Caki2 (cell line): ENCODE results near the gene MYBPC2. TPM values are rescaled to one million over a fixed set of nuclear protein-coding genes. Genes with fewer than 3 reads are reported as not detected.
"Not testable (repeated sequence)": the region's sequence is repeated elsewhere in the genome, so short reads cannot be mapped to it uniquely, and the experiment has no call there.

Experiments
- DNase-seq: peaks from one replicate; pipeline ENCODE4 v3.0.0-alpha.2; 2015; ENCODE audit warnings: low read depth
- in situ Hi-C: cut with HindIII; loops from 2 replicates; pipeline ENCODE4 v1.10.0; 2016; ENCODE audit warnings: low sequenced_read_pairs, low pct_unique_long_range_greater_than_20kb, mixed read lengths
- total RNA-seq: library from RNA; depleted of rRNA; stranded (reverse); fragments of >200 nt; shearing (Covaris generic); gene quantifications from 2 replicates; pipeline ENCODE4 v1.2.3, GENCODE V29; 2014; ENCODE audit warnings: low replicate concordance; rRNA removed

Gene MYBPC2
- not detected in 2 replicates for total RNA-seq

DNA sequence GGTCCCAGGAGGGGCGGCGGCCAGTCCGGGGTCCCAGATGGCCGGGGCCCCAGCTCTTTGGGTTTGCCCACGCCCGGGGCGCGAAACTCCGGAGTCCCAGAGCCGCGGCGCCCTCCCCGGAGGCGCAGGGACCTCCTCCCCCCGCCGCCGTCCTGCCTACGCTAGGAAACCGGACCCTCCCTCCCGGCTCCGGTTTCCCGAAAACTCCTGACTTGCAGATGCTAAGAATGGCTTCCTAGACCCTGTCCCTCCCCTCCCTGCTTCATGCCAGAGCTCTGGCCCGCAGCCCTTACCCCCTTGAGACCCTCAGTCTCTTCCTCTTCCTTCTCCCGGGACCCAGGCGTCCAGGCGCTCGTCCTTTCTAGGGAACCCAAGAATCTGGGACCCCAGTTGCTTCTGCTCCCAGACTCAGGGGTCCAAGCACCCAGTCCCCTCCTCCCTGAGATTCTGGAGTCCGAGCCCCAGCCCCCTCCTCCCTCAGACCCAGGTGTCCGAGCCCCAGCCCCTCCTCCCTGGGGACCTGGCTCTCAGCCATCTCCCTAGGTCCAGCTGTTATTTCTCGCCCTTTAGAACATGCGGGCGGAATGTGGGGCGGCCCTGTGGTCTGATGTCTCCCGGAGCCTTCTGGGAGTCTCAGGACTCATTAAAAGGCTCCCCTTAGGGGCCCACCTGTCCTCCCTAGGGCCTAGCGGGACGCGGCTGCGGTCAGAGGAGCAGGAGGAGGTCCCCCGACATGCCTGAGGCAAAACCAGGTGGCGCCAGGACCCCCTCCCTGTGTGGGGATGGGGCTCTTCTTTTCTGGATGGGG is at the start of gene MYBPC2:
Gene MYBPC2, plus strand, starts transcription at position 672 of the 808 bp plus-strand sequence. Its CDS starts 62 bp downstream, at position 734.
- no peak for DNase-seq
- in situ Hi-C loops, result no loop called here

DNA sequence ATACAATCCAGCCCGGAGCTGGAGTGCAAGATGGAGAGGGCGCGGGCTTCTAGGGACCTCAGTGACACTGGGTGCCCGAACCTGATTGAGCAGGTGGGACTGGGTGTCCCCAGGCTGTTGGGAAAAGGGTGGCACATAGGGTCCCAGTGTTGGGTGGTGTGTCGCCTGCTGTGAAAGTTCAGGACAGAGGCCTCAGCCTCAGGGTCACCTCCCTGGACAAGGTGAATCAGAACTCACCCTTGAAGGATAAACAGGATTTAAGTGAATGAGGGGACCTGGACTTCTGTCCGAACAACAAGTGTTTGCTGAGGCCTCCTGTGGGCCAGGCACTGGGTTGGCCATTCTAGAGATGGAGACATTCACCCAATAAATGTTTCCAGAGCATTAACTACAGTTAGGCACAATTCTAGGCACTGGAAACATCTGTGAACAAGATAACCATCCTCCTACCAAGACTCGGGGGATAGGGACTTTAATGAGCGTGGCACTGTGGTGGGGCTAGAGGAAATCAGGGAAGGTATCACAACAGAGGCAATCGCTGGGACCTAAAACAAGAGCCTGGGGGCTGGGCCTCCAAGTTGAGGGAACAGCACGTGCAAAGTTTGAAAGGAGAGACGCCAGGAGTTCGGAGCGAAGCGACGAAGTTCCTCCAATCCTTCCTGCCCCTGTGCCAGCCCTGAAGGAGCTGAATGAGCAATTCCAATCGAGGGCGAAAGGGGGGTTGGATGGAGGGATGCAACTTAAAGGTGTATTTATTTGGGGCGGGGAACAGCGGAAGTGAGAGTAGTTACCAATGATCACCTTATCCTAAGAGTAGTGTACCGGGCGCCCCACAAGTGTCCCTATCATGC is 49.5 kb upstream of the MYBPC2 start:
- DNase-seq, result no peak
- in situ Hi-C loops, result no loop called here

DNA sequence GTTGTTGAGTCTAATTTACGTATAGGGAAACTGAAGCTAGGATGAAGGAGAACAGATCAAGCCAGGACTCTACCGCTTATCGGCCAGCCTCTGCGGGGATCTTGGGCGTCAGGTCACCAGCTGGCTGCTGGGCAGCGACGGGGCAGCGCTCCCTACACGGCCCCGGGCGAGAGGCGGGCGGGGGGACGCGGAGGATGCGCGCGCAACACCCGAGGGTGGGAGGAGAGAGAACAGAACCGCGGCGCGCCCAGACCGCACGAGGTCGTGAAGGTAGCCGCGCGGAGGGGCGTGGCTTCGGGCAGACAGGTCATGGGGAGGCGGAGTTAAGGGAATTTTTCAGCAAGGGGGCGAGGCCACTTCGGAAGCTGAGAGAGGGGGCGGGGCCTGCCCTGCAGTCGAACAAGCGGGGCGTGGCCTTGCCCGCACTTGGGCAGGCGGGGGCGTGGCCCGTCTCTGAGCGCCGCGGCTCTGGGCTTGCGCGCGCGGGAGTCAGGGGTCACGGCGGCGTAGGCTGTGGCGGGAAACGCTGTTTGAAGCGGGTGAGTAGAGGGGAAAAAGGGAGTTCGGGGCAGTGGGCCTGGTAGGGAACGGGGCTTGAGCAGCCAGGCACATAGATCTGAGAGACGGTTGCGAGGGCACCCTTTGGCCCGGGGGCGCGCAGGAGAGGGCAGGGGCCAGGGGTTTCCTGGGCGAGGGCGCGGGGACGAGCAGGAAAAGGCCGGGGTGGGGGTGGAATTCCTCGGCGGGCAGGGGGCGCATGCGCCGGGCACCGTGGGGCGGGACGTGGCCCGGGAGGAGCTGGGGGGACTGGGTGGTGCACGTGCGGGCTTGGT is 48.6 kb upstream of the MYBPC2 start, which contains the start of gene POLD1:
Gene POLD1, plus strand, starts transcription at position 496 of the 833 bp plus-strand sequence. CDS start 14,505 bp downstream, outside the sequence.
- DNase-seq, result peak; percentile 98

DNA sequence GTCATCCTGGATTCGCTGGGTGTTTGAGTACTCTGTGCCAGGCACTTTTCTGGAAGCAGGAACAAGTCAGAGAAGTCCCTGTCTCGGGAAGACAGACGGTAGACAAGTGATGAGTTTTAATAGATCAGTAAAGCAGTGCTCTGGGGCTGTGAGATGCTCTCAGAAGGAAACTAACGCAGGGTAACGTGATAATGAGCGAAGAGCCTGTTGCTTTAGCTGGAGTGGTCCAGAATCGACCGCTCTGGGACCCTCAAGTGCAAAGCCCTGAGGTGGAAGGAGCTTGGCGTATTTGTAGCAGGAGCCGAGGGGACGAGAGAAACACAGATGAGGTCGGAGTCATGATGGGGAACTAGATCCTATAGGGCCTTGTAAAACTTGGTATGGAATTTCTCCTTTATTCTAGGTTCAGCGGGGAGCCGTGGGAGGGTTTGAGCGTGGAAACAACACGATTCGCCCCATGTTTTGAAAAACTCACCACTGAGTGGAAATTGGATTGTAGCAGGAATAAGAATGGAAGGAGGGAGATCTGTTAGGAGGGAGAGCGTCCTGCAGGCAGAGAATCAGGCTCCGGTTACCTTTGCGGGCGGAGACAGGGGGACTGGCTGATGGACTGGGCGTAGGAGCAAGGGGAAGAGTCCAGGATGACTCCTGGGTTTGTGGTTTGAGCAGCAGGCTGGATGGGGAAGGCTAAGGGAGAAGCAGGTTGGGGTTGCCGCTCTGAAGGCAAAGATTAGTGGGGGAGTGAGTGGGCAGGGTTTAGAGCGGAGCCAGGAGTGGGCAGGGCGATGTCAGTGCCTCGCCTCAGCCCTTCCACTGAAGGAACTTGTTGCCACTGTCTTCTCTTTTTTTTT is 47.8 kb upstream of the MYBPC2 start:
- no peak for DNase-seq
- in situ Hi-C loops, result no loop called here

More for the DNA sequence above, 48.6 kb upstream of the MYBPC2 start, which contains the start of gene POLD1:
- in situ Hi-C loops, result no loop called here

DNA sequence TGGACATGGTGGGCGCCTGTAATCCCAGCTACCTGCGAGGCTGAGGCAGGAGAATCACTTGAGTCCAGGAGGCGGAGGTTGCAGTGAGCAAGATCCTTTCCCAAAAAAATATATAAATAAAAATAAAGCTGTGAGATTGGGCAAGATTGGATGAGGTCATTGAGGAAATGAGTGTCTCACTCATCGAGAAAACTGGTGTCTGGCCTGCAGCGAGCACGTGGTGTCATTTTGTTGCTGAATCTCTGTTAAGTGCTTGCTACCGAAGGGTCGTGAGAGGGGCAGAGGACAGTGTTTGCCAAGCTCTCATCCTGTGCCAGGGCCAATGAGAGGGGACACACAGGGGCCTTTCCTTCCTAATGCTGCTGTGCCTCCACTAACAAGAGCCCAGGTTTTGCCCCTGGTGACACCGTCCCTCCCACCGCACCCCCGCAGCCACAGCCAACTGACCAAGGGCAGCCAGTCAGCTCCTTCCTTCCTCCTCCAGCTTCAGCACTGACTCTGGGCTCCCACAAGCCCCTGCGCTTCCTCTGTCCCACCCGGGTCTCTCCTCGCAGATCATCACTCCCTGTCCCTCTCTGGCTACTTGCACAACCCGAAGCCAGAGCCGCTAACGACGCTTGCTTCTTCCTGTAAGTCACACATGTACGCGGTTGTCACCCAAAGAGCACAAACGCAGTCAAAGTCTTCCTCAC is 45.4 kb upstream of the MYBPC2 start:
- in situ Hi-C loops, result no loop called here
- DNase-seq, result no peak

DNA sequence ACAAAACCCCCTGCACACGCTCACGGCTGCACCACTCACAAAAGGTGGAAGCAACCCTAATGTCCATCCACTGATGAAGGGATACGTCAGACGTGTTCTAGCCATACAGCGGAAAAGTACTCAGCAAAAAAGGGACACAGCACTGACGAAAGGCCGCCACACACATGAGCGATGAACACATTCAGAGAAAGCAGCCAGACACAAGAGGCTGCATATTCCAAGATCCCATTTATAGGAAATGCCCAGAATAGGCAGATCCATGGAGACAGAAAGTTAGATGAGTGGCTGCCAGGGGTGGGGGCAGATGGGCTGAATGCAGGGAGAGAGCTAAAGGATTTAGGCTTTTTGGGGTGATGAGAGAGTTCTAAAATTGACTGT is 44.8 kb upstream of the MYBPC2 start:
- no peak for DNase-seq
- in situ Hi-C loops, result no loop called here

DNA sequence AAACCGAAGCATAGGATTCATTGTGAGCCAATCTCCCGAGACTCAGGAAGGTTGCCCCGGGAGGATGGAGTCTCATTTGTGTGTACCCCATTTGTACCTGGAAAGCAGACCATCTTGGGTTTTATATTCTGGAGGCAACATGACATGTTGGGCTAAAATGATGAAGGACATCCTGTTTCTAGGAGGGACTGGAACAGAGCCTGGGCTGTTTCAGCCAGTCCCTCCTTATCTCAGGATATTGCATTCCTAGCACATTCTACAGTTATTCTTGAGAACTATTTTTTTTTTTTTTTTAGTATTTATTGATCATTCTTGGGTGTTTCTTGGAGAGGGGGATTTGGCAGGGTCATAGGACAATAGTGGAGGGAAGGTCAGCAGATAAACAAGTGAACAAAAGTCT is 42.4 kb upstream of the MYBPC2 start:
- DNase-seq, in situ Hi-C loops: not testable (repeated sequence)

DNA sequence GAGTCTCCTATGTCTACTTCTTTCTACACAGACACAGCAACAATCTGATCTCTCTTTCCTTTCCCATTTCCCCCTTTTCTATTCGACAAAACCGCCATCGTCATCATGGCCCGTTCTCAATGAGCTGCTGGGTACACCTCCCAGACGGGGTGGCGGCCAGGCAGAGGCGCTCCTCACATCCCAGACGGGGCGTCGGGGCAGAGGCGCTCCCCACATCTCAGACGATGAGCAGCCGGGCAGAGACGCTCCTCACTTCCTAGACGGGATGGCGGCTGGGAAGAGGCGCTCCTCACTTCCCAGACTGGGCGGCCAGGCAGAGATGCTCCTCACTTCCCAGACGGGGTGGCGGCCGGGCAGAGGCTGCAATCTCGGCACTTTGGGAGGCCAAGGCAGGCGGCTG is 41.7 kb upstream of the MYBPC2 start:
- in situ Hi-C loops, result not testable (repeated sequence)

DNA sequence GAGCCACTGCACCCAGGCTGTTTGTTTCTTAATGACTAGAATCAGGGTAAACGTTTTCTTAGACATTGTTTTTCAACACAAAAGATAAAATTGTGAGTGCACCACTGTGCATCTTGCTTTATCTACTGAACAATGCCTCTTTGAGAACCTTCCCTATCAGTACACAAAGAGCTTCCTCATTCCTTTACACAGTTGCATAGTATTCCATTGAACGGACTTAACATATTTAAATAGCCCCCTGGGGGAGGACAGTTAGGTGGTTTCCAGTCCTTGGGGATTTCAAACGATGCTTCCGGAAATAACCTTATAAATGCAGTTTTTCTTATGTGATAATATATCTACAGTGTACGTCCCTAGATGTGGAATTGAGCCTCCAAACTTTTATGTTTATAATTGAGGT is 39.9 kb upstream of the MYBPC2 start:
- in situ Hi-C loops, result no loop called here
- DNase-seq, result no peak

More for the DNA sequence above, 41.7 kb upstream of the MYBPC2 start:
- not testable (repeated sequence) for DNase-seq

DNA sequence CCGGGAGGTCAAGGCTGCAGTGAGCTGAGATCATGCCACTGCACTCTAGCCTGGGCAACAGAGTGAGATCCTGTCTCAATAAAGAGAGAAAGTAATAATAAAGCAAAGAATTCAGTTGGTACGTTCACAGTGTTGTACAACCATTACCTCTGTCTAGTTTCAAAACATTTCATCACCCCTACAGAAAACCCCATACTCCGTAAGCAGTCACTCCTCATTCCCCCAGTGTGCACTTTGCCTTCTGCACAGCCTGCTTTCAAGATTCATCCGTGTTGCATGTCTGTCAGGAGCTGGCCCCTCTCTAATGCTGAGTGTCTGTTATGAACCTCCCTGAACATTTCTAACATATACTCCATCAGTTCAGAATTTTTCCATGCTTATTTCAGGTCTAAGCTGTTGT is 39.1 kb upstream of the MYBPC2 start:
- in situ Hi-C loops, result no loop called here
- no peak for DNase-seq

DNA sequence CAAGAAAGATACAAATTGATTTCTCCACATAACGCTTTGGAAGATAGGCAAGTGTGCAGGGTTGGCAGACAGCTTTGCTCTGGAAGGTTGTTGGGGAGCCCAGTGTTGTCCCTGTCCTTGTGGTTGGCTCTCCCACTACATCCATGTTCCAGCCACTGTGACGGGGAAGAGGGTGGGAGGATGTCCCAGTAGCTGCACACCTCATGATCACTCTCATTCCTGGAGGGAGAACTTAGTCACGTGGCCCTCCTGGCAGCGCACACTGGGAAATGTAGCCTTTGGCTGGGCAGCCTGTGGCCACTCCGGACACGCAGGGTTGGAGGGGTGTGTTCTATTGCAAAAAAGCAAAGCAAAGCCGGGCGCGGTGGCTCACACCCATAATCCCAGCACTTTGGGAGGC is 38.7 kb upstream of the MYBPC2 start:
- in situ Hi-C loops, result no loop called here

DNA sequence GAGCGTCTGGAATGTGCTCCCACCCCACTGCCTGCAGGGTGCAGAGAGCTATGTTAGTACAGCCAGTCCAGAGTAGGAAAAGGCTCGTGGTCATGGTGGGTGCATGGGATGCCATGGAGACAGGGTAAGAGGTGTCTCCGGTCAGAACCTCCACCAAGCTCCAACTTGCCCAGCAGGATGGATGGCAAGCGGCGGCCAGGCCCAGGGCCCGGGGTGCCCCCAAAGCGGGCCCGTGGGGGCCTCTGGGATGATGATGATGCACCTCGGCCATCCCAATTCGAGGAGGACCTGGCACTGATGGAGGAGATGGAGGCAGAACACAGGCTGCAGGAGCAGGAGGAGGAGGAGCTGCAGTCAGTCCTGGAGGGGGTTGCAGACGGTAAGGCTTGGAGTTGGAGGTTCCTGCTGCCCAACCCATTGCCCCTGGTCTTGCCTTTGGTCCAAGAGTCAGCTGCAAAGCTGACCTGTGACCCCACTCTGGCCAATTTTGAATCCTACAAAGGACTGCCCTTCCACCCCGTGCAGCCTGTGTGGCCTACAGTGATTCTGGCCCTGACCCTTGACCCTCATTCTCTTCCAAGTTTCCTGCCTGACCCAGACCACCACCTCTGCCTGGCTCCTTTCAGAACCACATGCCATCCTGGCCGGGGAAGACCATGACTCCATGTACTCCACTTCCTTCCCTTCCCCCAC is 33.9 kb upstream of the MYBPC2 start:
- no peak for DNase-seq
- in situ Hi-C loops, result no loop called here

More for the DNA sequence above, 38.7 kb upstream of the MYBPC2 start:
- DNase-seq, result no peak

DNA sequence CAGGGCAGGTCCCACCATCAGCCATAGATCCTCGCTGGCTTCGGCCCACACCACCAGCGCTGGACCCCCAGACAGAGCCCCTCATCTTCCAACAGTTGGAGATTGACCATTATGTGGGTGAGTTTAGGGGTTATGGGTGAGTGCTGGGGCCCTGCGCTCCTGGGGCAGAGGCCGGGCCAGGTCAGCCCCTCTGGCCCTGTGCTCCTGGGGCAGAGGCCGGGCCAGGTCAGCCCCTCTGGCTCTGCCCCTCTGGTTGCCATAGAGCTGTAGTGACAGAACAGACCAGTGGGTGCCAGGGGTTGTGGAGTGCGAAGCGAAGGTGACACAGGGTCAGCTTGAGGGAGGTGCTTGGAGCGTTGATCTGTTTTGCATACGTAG is 33.3 kb upstream of the MYBPC2 start:
- in situ Hi-C loops, result no loop called here
- no peak for DNase-seq

DNA sequence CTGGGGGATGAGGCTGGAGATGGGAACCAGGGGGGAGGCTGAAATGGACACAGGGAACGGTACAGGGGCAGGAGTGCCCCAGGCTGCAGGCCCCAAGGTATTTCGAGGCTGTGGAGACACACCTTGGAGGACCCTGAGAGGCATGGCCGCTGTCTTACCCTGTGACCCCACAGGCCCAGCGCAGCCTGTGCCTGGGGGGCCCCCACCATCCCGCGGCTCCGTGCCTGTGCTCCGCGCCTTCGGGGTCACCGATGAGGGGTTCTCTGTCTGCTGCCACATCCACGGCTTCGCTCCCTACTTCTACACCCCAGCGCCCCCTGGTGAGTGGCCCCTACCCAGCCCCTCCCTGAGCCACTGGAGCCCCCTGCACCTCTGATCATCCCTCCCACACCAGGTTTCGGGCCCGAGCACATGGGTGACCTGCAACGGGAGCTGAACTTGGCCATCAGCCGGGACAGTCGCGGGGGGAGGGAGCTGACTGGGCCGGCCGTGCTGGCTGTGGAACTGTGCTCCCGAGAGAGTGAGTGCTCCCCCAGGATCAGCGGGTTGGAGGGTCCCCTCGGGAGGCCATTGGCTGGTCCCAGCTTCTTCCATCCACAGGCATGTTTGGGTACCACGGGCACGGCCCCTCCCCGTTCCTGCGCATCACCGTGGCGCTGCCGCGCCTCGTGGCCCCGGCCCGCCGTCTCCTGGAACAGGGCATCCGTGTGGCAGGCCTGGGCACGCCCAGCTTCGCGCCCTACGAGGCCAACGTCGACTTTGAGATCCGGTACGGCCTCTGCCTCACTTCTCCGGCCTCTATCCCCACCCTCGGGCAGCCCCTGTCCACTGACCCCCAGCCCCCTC is 30.9 kb upstream of the MYBPC2 start:
- DNase-seq, result no peak
- in situ Hi-C loops, result no loop called here

DNA sequence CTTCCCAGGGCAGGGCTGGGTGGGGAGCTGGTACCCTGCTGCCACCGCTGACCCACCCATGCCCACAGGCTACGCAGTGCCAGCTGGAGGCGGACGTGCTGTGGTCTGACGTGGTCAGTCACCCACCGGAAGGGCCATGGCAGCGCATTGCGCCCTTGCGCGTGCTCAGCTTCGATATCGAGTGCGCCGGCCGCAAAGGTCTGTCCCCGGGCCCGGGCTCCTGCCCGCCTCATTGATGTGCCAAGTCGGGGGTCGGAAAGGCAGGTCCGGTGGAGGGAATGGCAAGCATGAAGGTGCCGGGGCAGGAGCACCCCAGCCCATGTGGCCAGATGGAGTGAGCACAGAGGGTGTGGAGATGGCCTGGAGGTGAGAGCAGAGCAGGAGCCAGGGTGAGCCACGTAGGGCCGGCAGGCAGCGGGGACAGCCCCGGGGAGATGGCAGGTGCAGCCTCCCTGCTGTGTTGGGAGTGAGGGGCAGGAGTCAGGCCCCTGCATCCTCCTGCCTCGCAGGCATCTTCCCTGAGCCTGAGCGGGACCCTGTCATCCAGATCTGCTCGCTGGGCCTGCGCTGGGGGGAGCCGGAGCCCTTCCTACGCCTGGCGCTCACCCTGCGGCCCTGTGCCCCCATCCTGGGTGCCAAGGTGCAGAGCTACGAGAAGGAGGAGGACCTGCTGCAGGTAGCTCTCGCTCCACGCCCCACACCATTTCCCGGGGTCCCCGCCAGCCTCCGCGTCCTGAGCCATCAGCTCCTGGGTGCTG is 30.0 kb upstream of the MYBPC2 start:
- in situ Hi-C loops, result no loop called here
- DNase-seq, result no peak
